ENCODE measurements around the gene TMEM179. TPM values are rescaled to one million over a fixed set of nuclear protein-coding genes. Genes with fewer than 3 reads are reported as not detected.

The TMEM179 gene
- total RNA-seq, 4 donors from 2014 or later = 0.54 to 3.1 (median 1.7) TPM; not detected in 1

DNA sequence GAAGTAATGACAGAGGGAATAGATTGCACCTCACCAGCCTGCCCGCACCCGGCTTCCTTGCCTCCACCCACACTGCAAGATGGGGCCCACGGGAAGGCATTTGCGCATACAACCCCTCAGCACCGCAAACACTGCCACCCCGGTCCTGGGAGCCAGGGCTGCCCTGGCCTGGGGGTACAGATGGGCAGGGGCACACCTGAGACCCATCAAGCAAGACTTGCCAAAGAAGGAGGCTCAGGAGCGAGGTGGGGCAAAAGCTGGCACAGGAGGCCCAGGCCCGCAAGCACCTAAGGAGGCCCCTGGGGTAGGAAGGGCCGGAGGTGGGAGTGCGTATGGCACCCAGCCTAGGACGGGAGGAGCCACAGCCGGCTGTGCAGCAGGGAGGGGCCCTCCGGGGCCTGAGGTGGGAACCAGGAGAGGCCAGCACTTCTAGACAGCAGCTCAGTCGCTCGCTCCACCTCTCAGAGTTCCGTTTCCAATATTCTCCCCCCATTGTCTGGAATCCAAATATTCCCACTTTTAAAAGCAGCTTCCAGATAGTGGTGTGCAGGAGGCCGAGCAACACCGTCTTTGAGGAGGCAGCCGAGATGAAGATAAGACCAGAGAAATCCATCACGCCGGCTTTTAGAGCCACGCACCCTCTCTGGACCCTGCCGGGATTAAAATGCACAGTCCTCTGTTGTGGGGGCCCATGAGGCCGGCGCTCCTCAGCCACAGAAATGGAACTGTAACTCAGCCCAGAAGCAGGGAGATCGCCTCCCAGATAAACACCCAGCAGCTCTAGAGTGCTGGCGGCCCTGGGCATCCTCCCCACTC is 37.2 kb downstream of the TMEM179 start:
- Histone ChIP-seq H3K4me1 (peaks cover 0 to 4% (median 0%) of the 10 kb centered on the region in 4 donors), H3K27me3 (no peaks in the 10 kb centered on the region), H3K36me3 (no peaks in the 10 kb centered on the region), H3K4me3 (no peak overlapping the region), H3K9me3 (no peaks in the 10 kb centered on the region), H3K27ac (no peak overlapping the region)
- DNase-seq = no peak
- TF ChIP-seq, protein P1, sequence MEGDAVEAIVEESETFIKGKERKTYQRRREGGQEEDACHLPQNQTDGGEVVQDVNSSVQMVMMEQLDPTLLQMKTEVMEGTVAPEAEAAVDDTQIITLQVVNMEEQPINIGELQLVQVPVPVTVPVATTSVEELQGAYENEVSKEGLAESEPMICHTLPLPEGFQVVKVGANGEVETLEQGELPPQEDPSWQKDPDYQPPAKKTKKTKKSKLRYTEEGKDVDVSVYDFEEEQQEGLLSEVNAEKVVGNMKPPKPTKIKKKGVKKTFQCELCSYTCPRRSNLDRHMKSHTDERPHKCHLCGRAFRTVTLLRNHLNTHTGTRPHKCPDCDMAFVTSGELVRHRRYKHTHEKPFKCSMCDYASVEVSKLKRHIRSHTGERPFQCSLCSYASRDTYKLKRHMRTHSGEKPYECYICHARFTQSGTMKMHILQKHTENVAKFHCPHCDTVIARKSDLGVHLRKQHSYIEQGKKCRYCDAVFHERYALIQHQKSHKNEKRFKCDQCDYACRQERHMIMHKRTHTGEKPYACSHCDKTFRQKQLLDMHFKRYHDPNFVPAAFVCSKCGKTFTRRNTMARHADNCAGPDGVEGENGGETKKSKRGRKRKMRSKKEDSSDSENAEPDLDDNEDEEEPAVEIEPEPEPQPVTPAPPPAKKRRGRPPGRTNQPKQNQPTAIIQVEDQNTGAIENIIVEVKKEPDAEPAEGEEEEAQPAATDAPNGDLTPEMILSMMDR (IDR thresholded peaks at IDR 0.05) = no peak
- TF ChIP-seq POLR2A (IDR thresholded peaks at IDR 0.05) = no peak

DNA sequence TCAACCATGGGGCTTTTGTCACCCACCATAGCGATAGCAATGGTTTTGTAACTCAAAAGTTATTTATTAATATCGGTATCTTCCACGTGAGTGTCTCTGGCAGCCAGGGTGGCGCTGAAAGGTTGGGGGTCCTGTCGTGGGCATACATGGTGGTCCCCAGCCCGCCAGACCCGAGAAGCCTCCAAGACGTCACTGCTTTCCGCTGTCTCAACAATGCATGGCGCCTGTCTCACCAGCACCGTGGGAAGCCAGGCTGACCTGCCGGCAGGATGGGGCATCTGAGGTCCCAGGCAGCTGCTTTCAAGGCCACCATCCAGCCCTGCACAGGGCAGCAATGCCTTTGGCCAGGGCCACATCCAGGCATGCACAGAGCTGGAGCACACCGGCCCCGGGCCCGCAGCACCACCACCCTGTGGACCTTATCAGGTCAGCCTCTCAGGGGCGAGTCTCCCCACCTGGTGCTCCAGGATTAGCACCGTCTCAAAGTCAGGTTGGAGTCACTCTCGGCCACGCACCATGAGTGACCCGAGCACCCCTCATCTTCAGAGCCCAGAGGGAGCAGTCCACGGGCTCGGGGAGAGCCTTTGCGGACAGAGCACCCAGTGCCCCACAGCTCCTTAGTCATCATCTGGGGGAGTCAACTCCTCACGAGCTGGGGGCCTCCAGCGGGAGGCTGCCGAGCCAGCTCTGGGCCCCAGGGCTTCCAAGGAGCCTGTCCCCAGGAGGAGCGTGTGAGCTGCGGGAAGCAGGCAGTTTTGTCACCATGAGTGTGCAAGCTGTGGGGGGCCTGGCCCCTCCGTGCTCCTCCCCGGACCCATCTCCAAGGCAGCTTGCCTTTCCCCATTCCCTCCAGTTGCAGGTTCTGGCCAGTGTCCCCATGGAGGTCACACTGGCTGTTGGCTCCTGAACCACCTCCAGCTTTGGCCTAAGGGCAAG is 39.6 kb downstream of the TMEM179 start:
- H3K27me3 ChIP-seq = no peaks in the 10 kb centered on the region
- H3K36me3 ChIP-seq = no peaks in the 10 kb centered on the region
- H3K4me3 ChIP-seq = no peak overlapping the region
- no peak for TF ChIP-seq POLR2A (IDR thresholded peaks at IDR 0.05)
- TF ChIP-seq, protein P1 (IDR thresholded peaks at IDR 0.05) = no peak
- no peak overlapping the region for H3K27ac ChIP-seq
- no peaks in the 10 kb centered on the region for H3K9me3 ChIP-seq
- no peak for DNase-seq
- peaks cover 0 to 4% (median 0%) of the 10 kb centered on the region in 4 donors for H3K4me1 ChIP-seq

DNA sequence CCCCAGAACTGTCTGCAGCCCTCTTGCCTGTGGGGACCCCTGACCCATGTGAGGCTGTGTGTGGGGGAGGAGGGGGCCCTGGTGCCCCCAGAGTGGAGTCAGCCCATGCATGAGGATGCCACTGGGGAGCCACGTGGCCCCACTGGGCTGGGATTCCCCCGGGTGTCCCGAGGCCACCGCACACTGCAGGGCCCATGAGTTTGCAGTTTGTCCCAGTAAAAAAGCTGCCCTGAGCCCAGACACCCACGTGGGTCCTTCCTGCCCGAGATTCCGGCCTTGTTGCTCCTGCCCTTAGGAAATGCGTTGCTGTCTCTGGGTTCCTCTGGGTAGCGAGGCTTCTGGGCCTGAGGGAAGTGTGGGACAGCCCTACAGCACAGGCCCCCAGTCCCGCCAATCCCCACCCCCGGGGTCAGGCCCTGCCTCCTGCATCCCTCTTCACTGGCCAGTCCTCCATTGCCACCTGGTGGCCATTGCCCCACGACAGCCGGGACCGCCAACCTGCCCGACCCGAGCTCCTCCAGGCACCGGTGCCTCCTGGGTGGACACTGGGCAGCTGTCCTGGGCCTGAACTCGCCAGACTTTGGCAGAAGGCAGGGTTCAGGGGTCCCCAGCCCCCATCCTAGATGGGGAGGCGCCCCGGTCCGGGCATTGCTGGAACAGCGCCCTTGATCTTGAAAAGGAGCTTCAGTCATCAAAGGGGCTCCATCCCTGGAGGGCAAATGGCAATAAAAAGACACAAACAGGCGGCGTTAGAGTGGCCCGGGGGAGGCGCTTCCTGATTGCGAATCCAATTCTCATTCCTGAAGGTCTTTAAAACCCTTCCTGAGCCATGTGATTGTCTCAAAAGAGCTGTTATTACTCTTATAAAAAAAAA is 40.6 kb downstream of the TMEM179 start:
- no peaks in the 10 kb centered on the region for H3K36me3 ChIP-seq
- no peak overlapping the region for H3K27ac ChIP-seq
- no peak for TF ChIP-seq POLR2A (IDR thresholded peaks at IDR 0.05)
- TF ChIP-seq, protein P1 (IDR thresholded peaks at IDR 0.05) = peak; percentile 36 to 80 (median 64)
- peaks cover 0 to 4% (median 0%) of the 10 kb centered on the region in 4 donors for H3K4me1 ChIP-seq
- no peaks in the 10 kb centered on the region for H3K9me3 ChIP-seq
- no peaks in the 10 kb centered on the region for H3K27me3 ChIP-seq
- no peak overlapping the region for H3K4me3 ChIP-seq
- peak; percentile 46 to 80 (median 76) for DNase-seq

DNA sequence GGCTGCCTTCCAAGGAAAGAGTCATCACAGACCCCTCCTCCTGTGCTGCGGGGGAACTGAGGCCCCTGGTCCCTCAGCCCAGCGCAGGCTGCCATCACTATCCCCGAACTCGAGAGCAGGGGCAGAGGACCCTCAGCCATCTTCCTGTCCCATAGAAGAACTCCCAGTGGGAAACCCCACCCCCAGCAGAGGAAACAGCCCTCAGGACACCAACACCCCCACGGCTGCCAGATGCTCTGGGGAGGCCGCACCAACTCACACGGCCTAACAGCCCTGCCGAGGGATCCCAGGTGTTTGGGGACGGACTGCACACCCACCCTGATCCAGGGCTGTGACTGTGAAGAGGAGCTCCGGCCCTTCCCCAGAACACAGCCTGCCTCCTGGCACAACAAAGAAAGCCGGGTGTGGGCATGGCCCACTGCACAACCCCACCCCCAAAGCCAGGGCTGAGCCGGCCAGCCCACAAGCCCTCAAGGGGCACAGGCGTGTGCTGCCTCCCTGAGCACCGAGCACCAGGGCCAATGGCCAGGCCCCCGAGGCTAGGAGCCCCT is 41.3 kb downstream of the TMEM179 start:
- DNase-seq = no peak
- TF ChIP-seq, protein P1 (IDR thresholded peaks at IDR 0.05) = no peak
- no peak for TF ChIP-seq POLR2A (IDR thresholded peaks at IDR 0.05)
- Histone ChIP-seq H3K27ac (no peak overlapping the region), H3K9me3 (no peaks in the 10 kb centered on the region), H3K27me3 (no peaks in the 10 kb centered on the region), H3K4me1 (peaks cover 0 to 4% (median 0%) of the 10 kb centered on the region in 4 donors), H3K36me3 (no peaks in the 10 kb centered on the region), H3K4me3 (no peak overlapping the region)

DNA sequence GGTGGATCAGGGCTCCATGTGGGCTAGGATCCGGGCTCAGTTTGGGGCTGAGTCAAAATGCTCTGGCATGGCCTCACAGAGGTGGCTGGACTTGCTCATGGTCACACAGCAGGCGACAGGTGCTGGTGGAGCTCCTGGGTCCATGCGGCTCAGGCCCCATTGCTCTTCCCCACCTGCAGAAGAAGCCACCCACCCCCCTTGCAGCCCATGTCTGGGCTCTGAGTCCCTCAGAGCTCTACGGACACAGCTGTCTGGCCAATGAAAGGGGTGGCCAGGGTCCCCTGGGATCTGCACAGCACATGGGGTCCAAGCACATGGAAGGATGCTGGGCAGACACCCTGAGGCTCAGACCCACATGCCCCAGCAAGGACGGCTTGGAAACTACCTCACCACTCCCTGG is 42.0 kb downstream of the TMEM179 start:
- no peak overlapping the region for H3K4me3 ChIP-seq
- H3K27me3 ChIP-seq = no peaks in the 10 kb centered on the region
- H3K27ac ChIP-seq = no peak overlapping the region
- DNase-seq = no peak
- no peak for TF ChIP-seq POLR2A (IDR thresholded peaks at IDR 0.05)
- TF ChIP-seq, protein P1 (IDR thresholded peaks at IDR 0.05) = no peak
- H3K36me3 ChIP-seq = no peaks in the 10 kb centered on the region
- H3K4me1 ChIP-seq = peaks cover 0 to 4% (median 0%) of the 10 kb centered on the region in 4 donors
- H3K9me3 ChIP-seq = no peaks in the 10 kb centered on the region
